Endothelial cell of umbilical vein (primary cell): ENCODE results near the gene DIO3.

Experiments
- EZH2 ChIP-seq: IDR thresholded peaks from 2 replicates; pipeline ENCODE4 v1.6.1; 2012; ENCODE audit warnings: borderline replicate concordance, low read depth, mild to moderate bottlenecking, moderate library complexity, low read length, inconsistent platforms; ENCODE audit not compliant: severe bottlenecking
- FOS ChIP-seq: IDR thresholded peaks from 2 replicates; pipeline ENCODE4 v1.6.1; 2011; ENCODE audit warnings: mild to moderate bottlenecking, low read length, moderate library complexity, borderline replicate concordance; ENCODE audit not compliant: insufficient read depth
- POLR2A ChIP-seq: IDR thresholded peaks from 2 replicates; pipeline ENCODE4 v1.6.1; 2012; ENCODE audit warnings: low read depth, mild to moderate bottlenecking, control low read depth, low read length

DNA sequence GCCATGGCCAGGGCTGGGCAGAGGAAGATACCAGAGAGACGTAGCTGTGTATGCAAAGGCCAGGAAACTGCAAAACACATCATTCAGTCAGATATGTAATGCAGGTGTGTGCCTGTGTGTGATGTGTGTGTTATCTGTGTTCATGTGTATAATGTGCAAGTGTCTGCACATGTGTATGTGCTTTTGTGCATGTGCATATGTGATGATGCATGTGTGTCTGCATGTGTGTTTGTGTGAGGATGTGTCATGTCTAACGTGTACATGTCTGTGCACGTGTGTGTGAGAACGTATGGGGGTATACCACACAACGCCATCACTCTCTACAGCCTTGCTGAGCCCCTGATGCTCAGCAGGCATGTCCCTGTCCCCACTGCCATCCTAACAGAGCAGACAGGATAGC lies 9.7 kb downstream of the DIO3 start:
- TF ChIP-seq EZH2 (no peak), POLR2A (no peak), FOS (no peak)
